IPS-18a (cell line): ENCODE measurements around the gene OSBPL1A.

ENCODE experiments used
- H3K27ac ChIP-seq: one replicate; pipeline ENCODE4 v1.5.1; 2013; ENCODE audit warnings: low read length
- H3K27me3 ChIP-seq: one replicate; pipeline ENCODE4 v1.6.1; 2013; ENCODE audit warnings: mild to moderate bottlenecking, low read length; ENCODE audit not compliant: control insufficient read depth, insufficient read depth
- H3K36me3 ChIP-seq: one replicate; pipeline ENCODE4 v1.6.1; 2013; ENCODE audit warnings: low read depth, low read length; ENCODE audit not compliant: control insufficient read depth
- H3K4me1 ChIP-seq: one replicate; pipeline ENCODE4 v1.6.1; 2013; ENCODE audit warnings: low read depth, low read length; ENCODE audit not compliant: control insufficient read depth
- H3K4me3 ChIP-seq: one replicate; pipeline ENCODE4 v1.5.1; 2013; ENCODE audit warnings: low read length
- H3K9ac ChIP-seq: one replicate; pipeline ENCODE4 v1.6.1; 2013; ENCODE audit warnings: mild to moderate bottlenecking, low read length, moderate library complexity
- H3K9me3 ChIP-seq: one replicate; pipeline ENCODE4 v1.6.1; 2013; ENCODE audit warnings: low read depth, low read length; ENCODE audit not compliant: control insufficient read depth

The OSBPL1A gene

DNA sequence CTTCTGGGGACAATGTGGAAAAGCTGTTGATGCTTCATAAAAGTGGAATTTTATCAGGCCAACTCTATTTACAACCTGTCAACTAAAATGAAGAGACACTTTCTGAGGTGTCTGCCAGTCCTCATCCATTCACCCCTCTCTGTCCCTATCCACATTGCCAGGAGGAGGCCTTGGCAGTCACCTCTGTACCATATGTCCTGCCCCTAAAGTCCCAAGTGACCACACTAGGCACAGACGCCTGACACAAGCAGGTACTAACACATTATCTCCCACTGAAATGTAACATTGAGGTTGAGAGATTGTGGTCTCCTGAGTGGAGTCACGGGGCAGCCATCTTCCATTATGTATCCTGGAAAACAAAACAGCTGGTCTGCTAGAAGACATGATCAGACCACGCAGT is 71.4 kb downstream of the OSBPL1A start:
- Histone ChIP-seq H3K27me3 (no peaks in the 10 kb centered on the region), H3K36me3 (peaks cover 3% of the 10 kb centered on the region), H3K9ac (no peak overlapping the region), H3K27ac (no peak overlapping the region), H3K4me3 (no peak overlapping the region), H3K9me3 (no peaks in the 10 kb centered on the region), H3K4me1 (no peaks in the 10 kb centered on the region)

DNA sequence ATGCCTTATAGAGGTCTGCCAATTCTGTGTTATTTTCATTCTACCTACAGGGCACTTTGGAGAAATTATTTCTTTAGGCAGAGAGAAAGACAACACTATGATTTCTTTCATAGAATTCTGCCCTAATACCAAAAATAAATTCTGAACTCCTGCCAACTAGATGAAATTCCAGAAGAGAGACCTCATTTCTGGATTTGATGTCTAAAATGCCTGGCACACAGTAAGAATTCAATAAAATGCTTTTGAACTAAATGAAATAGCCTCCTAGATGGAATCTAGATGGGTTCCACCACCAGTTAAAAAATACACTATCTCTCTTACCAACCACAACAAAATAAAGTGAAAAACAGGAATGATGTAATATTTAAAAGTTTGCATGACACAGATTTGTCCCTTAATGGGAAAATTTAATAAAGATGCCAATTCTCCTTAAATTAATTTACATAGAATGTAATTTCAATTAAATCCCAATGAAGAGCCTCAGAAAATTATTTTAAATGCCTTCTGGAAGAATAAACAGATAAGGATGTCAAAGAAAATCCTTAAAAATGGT is 75.0 kb downstream of the OSBPL1A start:
- Histone ChIP-seq H3K27me3 (no peaks in the 10 kb centered on the region), H3K4me1 (no peaks in the 10 kb centered on the region), H3K9me3 (no peaks in the 10 kb centered on the region), H3K9ac (no peak overlapping the region), H3K27ac (no peak overlapping the region), H3K36me3 (peaks cover 3% of the 10 kb centered on the region), H3K4me3 (no peak overlapping the region)

- H3K36me3 ChIP-seq = peaks cover 4% of the 10 kb centered on the region
- no peaks in the 10 kb centered on the region for H3K4me1 ChIP-seq
- H3K9ac ChIP-seq = no peak overlapping the region
- no peaks in the 10 kb centered on the region for H3K9me3 ChIP-seq
- H3K27me3 ChIP-seq = no peaks in the 10 kb centered on the region
- H3K27ac ChIP-seq = no peak overlapping the region
- no peak overlapping the region for H3K4me3 ChIP-seq
These were observed 76.6 kb downstream of the OSBPL1A start for GRCh38 chr18:24321071-24321470.

- Histone ChIP-seq H3K9me3 (no peaks in the 10 kb centered on the region), H3K9ac (no peak overlapping the region), H3K4me1 (no peaks in the 10 kb centered on the region), H3K36me3 (peaks cover 4% of the 10 kb centered on the region), H3K27ac (no peak overlapping the region), H3K27me3 (no peaks in the 10 kb centered on the region), H3K4me3 (no peak overlapping the region)
These were observed 77.9 kb downstream of the OSBPL1A start for GRCh38 chr18:24319757-24320156.

GRCh38 chr18:24317370-24317769 is 80.3 kb downstream of the OSBPL1A start:
- no peak overlapping the region for H3K9ac ChIP-seq
- no peaks in the 10 kb centered on the region for H3K27me3 ChIP-seq
- no peak overlapping the region for H3K4me3 ChIP-seq
- no peaks in the 10 kb centered on the region for H3K4me1 ChIP-seq
- no peaks in the 10 kb centered on the region for H3K9me3 ChIP-seq
- H3K27ac ChIP-seq = no peak overlapping the region
- H3K36me3 ChIP-seq = peaks cover 11% of the 10 kb centered on the region

DNA sequence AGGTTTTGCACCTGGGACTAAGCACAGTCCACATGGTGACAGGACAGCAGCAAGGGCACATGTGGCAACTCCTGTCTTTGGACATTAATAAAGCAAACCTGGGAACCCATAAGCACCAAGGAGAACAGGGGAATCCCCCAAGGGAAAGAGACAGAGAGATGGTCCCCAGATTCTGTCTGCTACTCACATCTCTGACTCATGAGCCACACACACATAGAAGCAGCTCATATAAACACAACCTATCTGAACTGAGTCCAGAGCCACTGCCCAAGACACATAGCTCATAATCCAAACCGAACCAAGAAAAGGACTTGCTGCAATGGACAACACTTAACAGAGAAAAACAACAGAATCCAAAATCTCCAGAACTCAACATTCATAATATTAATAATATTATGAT is 82.5 kb downstream of the OSBPL1A start:
- H3K27me3 ChIP-seq = no peaks in the 10 kb centered on the region
- no peak overlapping the region for H3K4me3 ChIP-seq
- peaks cover 25% of the 10 kb centered on the region for H3K36me3 ChIP-seq
- no peaks in the 10 kb centered on the region for H3K9me3 ChIP-seq
- H3K9ac ChIP-seq = no peak overlapping the region
- H3K4me1 ChIP-seq = no peaks in the 10 kb centered on the region
- no peak overlapping the region for H3K27ac ChIP-seq

- H3K36me3 ChIP-seq = peaks cover 41% of the 10 kb centered on the region
- H3K27ac ChIP-seq = no peak overlapping the region
- H3K4me3 ChIP-seq = no peak overlapping the region
- no peaks in the 10 kb centered on the region for H3K9me3 ChIP-seq
- H3K27me3 ChIP-seq = no peaks in the 10 kb centered on the region
- H3K9ac ChIP-seq = no peak overlapping the region
- H3K4me1 ChIP-seq = no peaks in the 10 kb centered on the region
These were observed 91.4 kb downstream of the OSBPL1A start for GRCh38 chr18:24306201-24306600.

DNA sequence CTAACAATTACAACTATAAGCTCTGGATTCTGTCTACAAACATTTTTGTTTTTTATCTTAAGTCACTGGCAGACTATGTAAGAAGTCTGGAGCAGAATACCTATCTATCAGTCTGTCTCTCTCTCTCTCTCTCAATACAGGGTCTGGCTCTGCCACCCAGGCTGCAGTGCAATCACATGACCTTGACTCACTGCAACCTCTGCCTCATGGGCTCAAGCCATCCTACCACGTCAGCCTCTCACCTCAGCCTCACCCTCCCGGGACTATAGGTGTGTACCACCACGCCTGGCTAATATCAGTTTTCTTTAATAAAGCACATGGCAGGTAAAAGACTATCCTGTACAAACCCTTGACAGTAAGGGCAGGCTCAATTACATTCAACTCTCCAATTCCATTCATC is 96.9 kb downstream of the OSBPL1A start:
- no peaks in the 10 kb centered on the region for H3K27me3 ChIP-seq
- peaks cover 46% of the 10 kb centered on the region for H3K36me3 ChIP-seq

DNA sequence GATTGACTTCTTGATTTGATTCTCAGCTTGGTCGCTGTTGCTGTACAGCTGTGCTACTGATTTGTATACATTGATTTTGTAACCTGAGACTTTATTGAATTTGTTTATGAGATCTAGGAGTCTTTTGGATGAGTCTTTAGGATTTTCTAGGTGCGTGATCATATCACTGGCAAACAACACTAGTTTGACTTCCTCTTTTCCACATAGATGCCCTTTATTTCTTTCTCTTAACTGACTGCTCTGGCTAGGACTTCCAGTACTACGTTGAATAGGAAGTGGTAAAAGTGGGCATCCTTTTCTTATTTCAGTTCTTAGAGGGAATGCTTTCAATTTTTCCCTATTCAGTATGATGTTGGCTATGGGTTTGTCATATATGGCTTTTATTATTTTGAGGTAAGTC is 101.3 kb downstream of the OSBPL1A start:
- Histone ChIP-seq H3K9ac (no peak overlapping the region), H3K27ac (no peak overlapping the region), H3K4me1 (no peaks in the 10 kb centered on the region), H3K9me3 (no peaks in the 10 kb centered on the region), H3K27me3 (no peaks in the 10 kb centered on the region), H3K36me3 (peaks cover 15% of the 10 kb centered on the region), H3K4me3 (no peak overlapping the region)

More for the DNA sequence above, 96.9 kb downstream of the OSBPL1A start:
- Histone ChIP-seq H3K9ac (no peak overlapping the region), H3K27ac (no peak overlapping the region), H3K9me3 (no peaks in the 10 kb centered on the region), H3K4me3 (no peak overlapping the region), H3K4me1 (no peaks in the 10 kb centered on the region)

- Histone ChIP-seq H3K4me1 (no peaks in the 10 kb centered on the region), H3K4me3 (no peak overlapping the region), H3K27me3 (no peaks in the 10 kb centered on the region), H3K9me3 (no peaks in the 10 kb centered on the region), H3K9ac (no peak overlapping the region), H3K36me3 (no peaks in the 10 kb centered on the region), H3K27ac (no peak overlapping the region)
These were observed 104.4 kb downstream of the OSBPL1A start for GRCh38 chr18:24293254-24293653.

- no peaks in the 10 kb centered on the region for H3K27me3 ChIP-seq
- H3K27ac ChIP-seq = no peak overlapping the region
- no peak overlapping the region for H3K4me3 ChIP-seq
- H3K4me1 ChIP-seq = no peaks in the 10 kb centered on the region
- H3K36me3 ChIP-seq = peaks cover 4% of the 10 kb centered on the region
- peaks cover 5% of the 10 kb centered on the region for H3K9me3 ChIP-seq
- no peak overlapping the region for H3K9ac ChIP-seq
These were observed 119.0 kb downstream of the OSBPL1A start for GRCh38 chr18:24278591-24278990.

- Histone ChIP-seq H3K4me1 (no peaks in the 10 kb centered on the region), H3K27ac (no peak overlapping the region), H3K9ac (no peak overlapping the region), H3K27me3 (no peaks in the 10 kb centered on the region), H3K9me3 (peaks cover 5% of the 10 kb centered on the region), H3K4me3 (no peak overlapping the region), H3K36me3 (peaks cover 4% of the 10 kb centered on the region)
These were observed 120.0 kb downstream of the OSBPL1A start for GRCh38 chr18:24277516-24278195.
